K562 (cell line): ENCODE measurements around the gene LCP2. TPM values are rescaled to one million over a fixed set of nuclear protein-coding genes. Genes with fewer than 3 reads are reported as not detected.

Source experiments
- ATAC-seq: fragments of 200-7000 bp; cut with Tn5 transposase; 3 replicates; pipeline ENCODE4 v1.9.1; 2020; ENCODE audit warnings: moderate library complexity
- BruUV-seq: library from RNA; stranded (reverse); fragments of 400-500 nt; replicated peaks from 2 replicates; lab custom pipeline; 2021; lab: Mats Ljungman, UMichigan
- CTCF ChIA-PET: fragments of 300-600 bp; formaldehyde crosslinking; extraction: SDS; loops from one replicate; lab custom pipeline; 2021; ENCODE audit warnings: low intra/inter-chr PET ratio; lab: Yijun Ruan, JAX
- POLR2A ChIA-PET: fragments of 300-600, 350-650 bp; sonication (Branson Sonifier 250); formaldehyde crosslinking; extraction: SDS; loops from one replicate; lab custom pipeline; 2021; ENCODE audit warnings: antibody characterized with exemption, inconsistent platforms; lab: Yijun Ruan, JAX
- DNase-seq, 4 experiments: peaks; one replicate each; pipeline versions ENCODE4 v3.0.0 to v3.0.0-alpha.2; 2011 to 2018; ENCODE audit warnings: low spot score in 3 of 4, mixed read lengths in 3 of 4; ENCODE audit errors: extremely low read depth in 1 of 4
- FAIRE-seq: peaks from 2 replicates; lab custom pipeline; 2011; peaks lifted over from hg19 to GRCh38; lab: Jason Lieb, UNC
- H2AFZ ChIP-seq: 2 replicates; pipeline ENCODE4 v1.6.0; 2011; ENCODE audit warnings: low read depth, low read length, control low read depth, inconsistent platforms
- H3K27ac ChIP-seq: fragments of 200-600 bp; 3 replicates; pipeline ENCODE4 v1.8.0; 2011; ENCODE audit warnings: low read depth, mild to moderate bottlenecking, control low read depth, inconsistent platforms, low read length, moderate library complexity, mixed read lengths; ENCODE audit errors: extremely low read depth
- H3K27me3 ChIP-seq, 2 experiments: fragments of 300-600 bp in 1 of 2; 2 replicates in 1 of 2; 3 replicates in 1 of 2; pipeline versions ENCODE4 v1.6.0 to v1.8.0; 2011; ENCODE audit warnings: inconsistent platforms in 2 of 2, low read length in 2 of 2, mild to moderate bottlenecking in 1 of 2, mixed read lengths in 1 of 2, moderate library complexity in 1 of 2; ENCODE audit not compliant: control insufficient read depth in 2 of 2, insufficient read depth in 2 of 2
- H3K36me3 ChIP-seq: fragments of 300-600 bp; 3 replicates; pipeline ENCODE4 v1.8.0; 2011; ENCODE audit warnings: mild to moderate bottlenecking, low read length, inconsistent platforms; ENCODE audit not compliant: control insufficient read depth, insufficient read depth
- H3K4me1 ChIP-seq, 2 experiments: fragments of 200-600 bp in 1 of 2; replicated peaks in 1 of 2; 2 replicates in 1 of 2; 3 replicates in 1 of 2; pipeline versions ENCODE4 v1.5.1 to v1.8.0; 2011; ENCODE audit warnings: inconsistent platforms in 2 of 2, low read length in 2 of 2, mild to moderate bottlenecking in 1 of 2, mixed read lengths in 1 of 2, moderate library complexity in 1 of 2; ENCODE audit not compliant: control insufficient read depth in 2 of 2, insufficient read depth in 2 of 2
- H3K4me2 ChIP-seq: 2 replicates; pipeline ENCODE4 v1.6.1; 2011; ENCODE audit warnings: low read length, control low read depth, inconsistent platforms, mixed read lengths; ENCODE audit not compliant: insufficient read depth
- H3K4me3 ChIP-seq: fragments of 200-600 bp; sonication (generic), shearing (Covaris generic); 2 replicates; pipeline ENCODE4 v1.5.1; 2016; ENCODE audit warnings: control low read depth, inconsistent platforms
- H3K79me2 ChIP-seq: fragments of 200-600 bp; 3 replicates; pipeline ENCODE4 v1.8.0; 2011; ENCODE audit warnings: low read length, inconsistent platforms; ENCODE audit not compliant: control insufficient read depth, insufficient read depth
- H3K9ac ChIP-seq, 2 experiments: 2 replicates each; pipeline versions ENCODE4 v1.6.0 to v1.6.1; 2011; ENCODE audit warnings: low read depth in 2 of 2, low read length in 2 of 2, control low read depth in 1 of 2, inconsistent platforms in 1 of 2, mild to moderate bottlenecking in 1 of 2, mixed read lengths in 1 of 2; ENCODE audit not compliant: insufficient read depth in 1 of 2
- H3K9me1 ChIP-seq: one replicate; pipeline ENCODE4 v1.6.0; 2011; ENCODE audit warnings: inconsistent platforms, mild to moderate bottlenecking, low read length, moderate library complexity; ENCODE audit not compliant: control insufficient read depth, insufficient read depth
- H3K9me3 ChIP-seq: replicated peaks from 2 replicates; pipeline ENCODE4 v1.5.1; 2011; ENCODE audit warnings: low read depth, low read length, inconsistent platforms; ENCODE audit not compliant: control insufficient read depth, insufficient read depth
- H4K20me1 ChIP-seq: replicated peaks from 2 replicates; pipeline ENCODE4 v1.6.1; 2011; ENCODE audit warnings: low read length, inconsistent platforms, mixed read lengths; ENCODE audit not compliant: control insufficient read depth, insufficient read depth
- BCL6 ChIP-seq: fragments of 250-450 bp; sonication (Bioruptor Pico); IDR thresholded peaks from 2 replicates; pipeline ENCODE4 v1.4.0; 2020
- CBFA2T3 ChIP-seq: fragments of 450-650 bp; IDR thresholded peaks from 2 replicates; pipeline ENCODE4 v1.6.1; 2017
- GATAD2A ChIP-seq: fragments of 450-650 bp; IDR thresholded peaks from 2 replicates; pipeline ENCODE4 v1.6.1; 2017
- NFYB ChIP-seq: IDR thresholded peaks from 2 replicates; pipeline ENCODE4 v1.6.1; 2011; ENCODE audit warnings: mild to moderate bottlenecking, moderate library complexity; ENCODE audit not compliant: insufficient read length; ENCODE audit errors: extremely low read depth
- POLR2G ChIP-seq: fragments of 200-400 bp; formaldehyde crosslinking; IDR thresholded peaks from 2 replicates; pipeline ENCODE4 v1.6.1; 2017; ENCODE audit warnings: low read depth, mild to moderate bottlenecking, antibody characterized with exemption, low read length, moderate library complexity
- PRPF4 ChIP-seq: fragments of 200-400 bp; formaldehyde crosslinking; IDR thresholded peaks from one replicate; pipeline ENCODE4 v1.6.1; 2017; ENCODE audit warnings: low read length, low read depth, mild to moderate bottlenecking; ENCODE audit not compliant: insufficient read depth, poor library complexity, severe bottlenecking
- RNF2 ChIP-seq: sonication (generic); IDR thresholded peaks from 2 replicates; pipeline ENCODE4 v1.6.1; 2016
- SMAD1 ChIP-seq: fragments of 150-350 bp; IDR thresholded peaks from 2 replicates; pipeline ENCODE4 v1.6.1; 2014; ENCODE audit warnings: low read length, low read depth; ENCODE audit not compliant: partially characterized antibody
- SMARCE1 ChIP-seq: fragments of 450-650 bp; IDR thresholded peaks from 2 replicates; pipeline ENCODE4 v1.7.1; 2016; ENCODE audit warnings: mild to moderate bottlenecking
- WGBS: fragments of 100-300 bp; shearing (Covaris generic); methylation state at CpG from one replicate; pipeline ENCODE4 v1.1.6; 2016; ENCODE audit warnings: low coverage, mixed read lengths; ENCODE audit not compliant: insufficient coverage; ENCODE audit errors: missing lambda C conversion rate; 5-methylcytosine and 5-hydroxymethylcytosine counted together
- in situ Hi-C: fragments of 300-500 bp; cut with MboI; formaldehyde crosslinking; loops from 4 replicates; pipeline ENCODE4 v1.15.0; 2018; ENCODE audit warnings: inconsistent platforms, mixed read lengths
- intact Hi-C: fragments of 100-400 bp; cut with micrococcal nuclease; formaldehyde crosslinking; loops from 2 replicates; pipeline ENCODE4 v1.14.2; 2022
- polyA plus RNA-seq, 8 experiments: library from polyadenylated mRNA; depleted of rRNA in 4 of 8; stranded (reverse) in 5 of 8; unstranded in 3 of 8; fragments of >200 nt; fragmentation: Nextera tagmentation in 2 of 8; fragmentation: Illumina TruSeq in 1 of 8; extraction: Ambion mirVana in 2 of 8; extraction: Trizol in 1 of 8; gene quantifications; 2 replicates each; pipeline versions ENCODE4 v1.2.1 to v1.2.3, GENCODE V29; 2011 to 2014; ENCODE audit warnings: inconsistent platforms in 1 of 8, missing spikeins in 1 of 8
- total RNA-seq, 7 experiments: library from RNA; depleted of rRNA in 6 of 7; stranded (reverse); fragments of >200 nt in 6 of 7; fragmentation: Illumina TruSeq in 2 of 7; extraction: Trizol in 2 of 7; gene quantifications; 2 replicates each; pipeline versions ENCODE4 v1.2.1 to v1.2.3, GENCODE V29; 2011 to 2021; ENCODE audit warnings: low replicate concordance in 1 of 7
- TF ChIP-seq, protein P1 (sequence below): fragments of 450-650 bp; formaldehyde crosslinking; IDR thresholded peaks from 2 replicates; pipeline ENCODE4 v1.4.0; 2022; ENCODE audit warnings: missing genetic modification characterization
- TF ChIP-seq, protein P2 (sequence below), 2 experiments: fragments of 450-650 bp in 1 of 2; sonication (generic) in 1 of 2; formaldehyde crosslinking in 1 of 2; IDR thresholded peaks; 2 replicates each; pipeline versions ENCODE4 v1.7.1 to v1.9.0; 2016 to 2022; ENCODE audit warnings: inconsistent platforms in 1 of 2, mild to moderate bottlenecking in 1 of 2, missing genetic modification reagents in 1 of 2

The LCP2 gene
- total and polyA plus RNA-seq, 9 of the 15 experiments (the other 6 are each of a cell fraction or from before 2014, with no cell fraction given), result 4.0 to 31.3 (median 14.6) TPM

DNA sequence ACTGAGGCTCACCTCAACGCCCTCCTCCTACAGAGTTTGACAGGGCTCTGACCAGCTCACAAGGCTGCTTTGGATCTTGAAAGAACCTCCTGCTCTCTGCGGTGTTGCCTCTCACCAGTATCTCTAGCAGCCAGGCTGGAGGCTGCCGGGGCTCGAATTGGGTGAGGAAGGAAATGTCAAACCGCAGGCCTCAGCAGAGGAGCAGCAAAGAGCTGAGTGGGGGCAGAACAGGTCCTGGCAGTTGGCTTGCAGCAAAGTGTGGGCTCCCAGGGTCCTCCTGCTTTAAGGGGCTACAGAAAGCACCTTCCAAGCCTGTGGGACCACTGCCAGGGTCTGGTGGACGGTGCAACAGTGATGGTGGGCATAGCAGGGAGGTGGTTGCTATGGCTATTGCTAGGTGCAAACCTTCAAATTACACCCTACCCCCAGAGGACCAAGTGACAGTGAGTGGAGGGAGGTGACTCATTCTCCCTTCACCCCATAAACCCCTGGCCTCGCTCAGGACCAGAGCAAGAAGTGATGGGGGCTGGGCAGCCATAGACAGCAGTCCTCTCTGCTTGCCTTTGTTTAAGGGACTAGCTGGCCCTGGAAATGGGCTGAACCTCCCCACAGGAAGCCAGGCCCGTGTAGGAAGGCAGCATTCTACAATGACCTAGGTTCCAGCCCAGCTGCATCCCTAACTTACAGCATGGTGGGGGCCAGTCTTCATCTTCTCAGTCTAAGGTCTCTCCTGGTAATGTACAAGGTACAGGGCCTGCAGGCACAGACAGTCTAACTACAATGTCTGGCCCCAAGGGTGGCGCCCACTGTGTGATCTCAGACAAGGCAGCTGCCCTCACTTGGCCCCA, 18.7 kb downstream of the LCP2 start:
- H3K27ac ChIP-seq, result peak overlapping the region; percentile 60
- ChIA-PET POLR2A (interaction anchor here (0.8 to 1.1 kb wide), 2 partner anchors 18 to 33 kb away, joined by 3 read pairs; no protein-coding TSS in a partner anchor), CTCF (no interaction called here)
- H3K4me1 ChIP-seq, result peaks cover 8 to 38% of the 10 kb centered on the region in 2 experiments
- peak; percentile 61 to 87 (median 66) for DNase-seq
- H4K20me1 ChIP-seq, result no peaks in the 10 kb centered on the region; the same call in 1 of the 2 replicates
- FAIRE-seq, result peak; percentile 89
- H3K9me3 ChIP-seq, result no peaks in the 10 kb centered on the region
- WGBS, result 5% methylated on average over 8 of the region's 9 CpGs
- peak overlapping the region; percentile 16; the same call in 1 of the 2 replicates for H3K4me3 ChIP-seq
- H2AFZ ChIP-seq, result peak overlapping the region; percentile 28
- H3K36me3 ChIP-seq, result peaks cover 7% of the 10 kb centered on the region; the same call in 2 of the 3 replicates
- intact Hi-C loops (loop anchor here (2.0 kb wide), 1 partner anchor 28 kb away; no protein-coding TSS in a partner anchor), in situ Hi-C loops (no loop called here)
- H3K4me2 ChIP-seq, result peak overlapping the region; percentile 67
- no peaks in the 10 kb centered on the region for H3K79me2 ChIP-seq
- no peaks in the 10 kb centered on the region for H3K9me1 ChIP-seq
- H3K9ac ChIP-seq, result peak overlapping the region; percentile 28 to 37; a peak in 3 of 4 replicates
- H3K27me3 ChIP-seq, result no peaks in the 10 kb centered on the region
- peak; percentile 78 for ATAC-seq
- no TSS peak for BruUV-seq
- TF ChIP-seq POLR2G, result 0 out of 2 replicates have a peak, but pooled peaks have one; percentile 18
- TF ChIP-seq CBFA2T3, result peak; percentile 73
- no peak for TF ChIP-seq BCL6
- peak; percentile 92 for TF ChIP-seq RNF2
- TF ChIP-seq, protein P1, sequence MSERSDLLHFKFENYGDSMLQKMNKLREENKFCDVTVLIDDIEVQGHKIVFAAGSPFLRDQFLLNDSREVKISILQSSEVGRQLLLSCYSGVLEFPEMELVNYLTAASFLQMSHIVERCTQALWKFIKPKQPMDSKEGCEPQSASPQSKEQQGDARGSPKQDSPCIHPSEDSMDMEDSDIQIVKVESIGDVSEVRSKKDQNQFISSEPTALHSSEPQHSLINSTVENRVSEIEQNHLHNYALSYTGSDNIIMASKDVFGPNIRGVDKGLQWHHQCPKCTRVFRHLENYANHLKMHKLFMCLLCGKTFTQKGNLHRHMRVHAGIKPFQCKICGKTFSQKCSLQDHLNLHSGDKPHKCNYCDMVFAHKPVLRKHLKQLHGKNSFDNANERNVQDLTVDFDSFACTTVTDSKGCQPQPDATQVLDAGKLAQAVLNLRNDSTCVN (CRISPR knock-in tag), result no peak
- TF ChIP-seq GATAD2A, result no peak
- TF ChIP-seq, protein P2, sequence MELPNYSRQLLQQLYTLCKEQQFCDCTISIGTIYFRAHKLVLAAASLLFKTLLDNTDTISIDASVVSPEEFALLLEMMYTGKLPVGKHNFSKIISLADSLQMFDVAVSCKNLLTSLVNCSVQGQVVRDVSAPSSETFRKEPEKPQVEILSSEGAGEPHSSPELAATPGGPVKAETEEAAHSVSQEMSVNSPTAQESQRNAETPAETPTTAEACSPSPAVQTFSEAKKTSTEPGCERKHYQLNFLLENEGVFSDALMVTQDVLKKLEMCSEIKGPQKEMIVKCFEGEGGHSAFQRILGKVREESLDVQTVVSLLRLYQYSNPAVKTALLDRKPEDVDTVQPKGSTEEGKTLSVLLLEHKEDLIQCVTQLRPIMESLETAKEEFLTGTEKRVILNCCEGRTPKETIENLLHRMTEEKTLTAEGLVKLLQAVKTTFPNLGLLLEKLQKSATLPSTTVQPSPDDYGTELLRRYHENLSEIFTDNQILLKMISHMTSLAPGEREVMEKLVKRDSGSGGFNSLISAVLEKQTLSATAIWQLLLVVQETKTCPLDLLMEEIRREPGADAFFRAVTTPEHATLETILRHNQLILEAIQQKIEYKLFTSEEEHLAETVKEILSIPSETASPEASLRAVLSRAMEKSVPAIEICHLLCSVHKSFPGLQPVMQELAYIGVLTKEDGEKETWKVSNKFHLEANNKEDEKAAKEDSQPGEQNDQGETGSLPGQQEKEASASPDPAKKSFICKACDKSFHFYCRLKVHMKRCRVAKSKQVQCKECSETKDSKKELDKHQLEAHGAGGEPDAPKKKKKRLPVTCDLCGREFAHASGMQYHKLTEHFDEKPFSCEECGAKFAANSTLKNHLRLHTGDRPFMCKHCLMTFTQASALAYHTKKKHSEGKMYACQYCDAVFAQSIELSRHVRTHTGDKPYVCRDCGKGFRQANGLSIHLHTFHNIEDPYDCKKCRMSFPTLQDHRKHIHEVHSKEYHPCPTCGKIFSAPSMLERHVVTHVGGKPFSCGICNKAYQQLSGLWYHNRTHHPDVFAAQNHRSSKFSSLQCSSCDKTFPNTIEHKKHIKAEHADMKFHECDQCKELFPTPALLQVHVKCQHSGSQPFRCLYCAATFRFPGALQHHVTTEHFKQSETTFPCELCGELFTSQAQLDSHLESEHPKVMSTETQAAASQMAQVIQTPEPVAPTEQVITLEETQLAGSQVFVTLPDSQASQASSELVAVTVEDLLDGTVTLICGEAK (IDR thresholded peaks at IDR 0.05), result no peak
- TF ChIP-seq, protein P2 (CRISPR knock-in tag; IDR thresholded peaks at IDR 0.05), result no peak
- no peak for TF ChIP-seq NFYB
- no peak for TF ChIP-seq PRPF4
- peak; percentile 61 for TF ChIP-seq SMARCE1
- no peak for TF ChIP-seq SMAD1
